GM12875 (cell line): Measurements from ENCODE around the gene TTLL8.

Experiments used
- H3K4me3 ChIP-seq: one replicate; pipeline ENCODE4 v1.5.1; 2011; ENCODE audit warnings: low read depth, low read length, control low read depth
- CTCF ChIP-seq: IDR thresholded peaks from 2 replicates; pipeline ENCODE4 v1.5.1; 2011; ENCODE audit warnings: low read depth, mild to moderate bottlenecking, control low read depth, inconsistent platforms, low read length, moderate library complexity, borderline replicate concordance; ENCODE audit not compliant: insufficient read depth

TTLL8 gene

GRCh38 chr22:50074551-50075530 is 16.7 kb upstream of the TTLL8 start:
- no peak for TF ChIP-seq CTCF
- H3K4me3 ChIP-seq = no peak overlapping the region

- no peak for TF ChIP-seq CTCF
- no peak overlapping the region for H3K4me3 ChIP-seq
Measured at GRCh38 chr22:50074056-50074455, 16.0 kb upstream of the TTLL8 start.

GRCh38 chr22:50072714-50073538 is 14.8 kb upstream of the TTLL8 start:
- no peak overlapping the region for H3K4me3 ChIP-seq
- TF ChIP-seq CTCF = no peak

- no peak for TF ChIP-seq CTCF
- H3K4me3 ChIP-seq = no peak overlapping the region
Measured at GRCh38 chr22:50072167-50072555, 14.1 kb upstream of the TTLL8 start.

GRCh38 chr22:50071432-50072166 is 13.5 kb upstream of the TTLL8 start:
- TF ChIP-seq CTCF = no peak
- no peak overlapping the region for H3K4me3 ChIP-seq

- H3K4me3 ChIP-seq = no peak overlapping the region
- TF ChIP-seq CTCF = no peak
Measured at GRCh38 chr22:50070366-50070765, 12.3 kb upstream of the TTLL8 start.
